Measurements from ENCODE around the gene USP6NL. TPM values are rescaled to one million over a fixed set of nuclear protein-coding genes. Genes with fewer than 3 reads are reported as not detected.

USP6NL gene
- total and polyA plus RNA-seq, 2 of the 8 experiments (the other 6 are each of a cell fraction or from before 2014, with no cell fraction given): 10.9 to 28.8 TPM

DNA sequence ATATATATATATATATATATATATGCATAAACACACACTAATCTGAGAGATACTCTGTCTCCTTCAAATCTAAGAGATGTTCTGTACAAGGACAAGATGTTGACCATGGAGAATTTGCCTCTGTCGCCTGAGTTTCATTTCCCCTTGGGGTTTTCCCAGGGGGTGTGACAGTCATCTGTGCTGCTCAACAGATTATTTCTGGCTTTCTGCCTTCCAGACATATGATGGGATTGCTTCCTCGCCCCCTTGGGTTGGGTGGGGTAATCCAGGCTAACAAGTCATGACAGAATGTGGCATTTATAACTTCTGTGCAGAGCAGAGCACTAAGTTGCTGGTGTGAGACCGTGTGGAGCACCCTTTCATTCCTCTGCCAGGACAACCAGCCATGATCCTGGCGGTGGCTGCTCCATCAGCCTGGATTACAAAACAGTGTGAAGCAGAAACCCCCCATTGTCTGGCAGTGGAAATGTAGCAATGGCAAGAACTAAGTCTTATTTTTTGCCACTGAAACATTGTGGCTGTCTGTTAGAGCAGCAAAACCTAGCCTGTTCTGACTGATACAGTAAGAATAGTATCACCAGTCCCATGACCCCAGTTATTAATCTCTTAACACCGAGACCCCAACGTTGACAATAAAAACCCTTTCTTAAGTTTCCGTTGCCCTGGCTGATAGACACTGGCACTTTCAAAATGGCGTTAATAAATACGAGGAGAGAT, 13.7 kb upstream of the USP6NL start (continued):
- TF ChIP-seq, protein P1, sequence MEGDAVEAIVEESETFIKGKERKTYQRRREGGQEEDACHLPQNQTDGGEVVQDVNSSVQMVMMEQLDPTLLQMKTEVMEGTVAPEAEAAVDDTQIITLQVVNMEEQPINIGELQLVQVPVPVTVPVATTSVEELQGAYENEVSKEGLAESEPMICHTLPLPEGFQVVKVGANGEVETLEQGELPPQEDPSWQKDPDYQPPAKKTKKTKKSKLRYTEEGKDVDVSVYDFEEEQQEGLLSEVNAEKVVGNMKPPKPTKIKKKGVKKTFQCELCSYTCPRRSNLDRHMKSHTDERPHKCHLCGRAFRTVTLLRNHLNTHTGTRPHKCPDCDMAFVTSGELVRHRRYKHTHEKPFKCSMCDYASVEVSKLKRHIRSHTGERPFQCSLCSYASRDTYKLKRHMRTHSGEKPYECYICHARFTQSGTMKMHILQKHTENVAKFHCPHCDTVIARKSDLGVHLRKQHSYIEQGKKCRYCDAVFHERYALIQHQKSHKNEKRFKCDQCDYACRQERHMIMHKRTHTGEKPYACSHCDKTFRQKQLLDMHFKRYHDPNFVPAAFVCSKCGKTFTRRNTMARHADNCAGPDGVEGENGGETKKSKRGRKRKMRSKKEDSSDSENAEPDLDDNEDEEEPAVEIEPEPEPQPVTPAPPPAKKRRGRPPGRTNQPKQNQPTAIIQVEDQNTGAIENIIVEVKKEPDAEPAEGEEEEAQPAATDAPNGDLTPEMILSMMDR (IDR thresholded peaks at IDR 0.05; ENCODE audit: control extremely low read depth in 1 of 3, insufficient read depth in 1 of 3, low read depth in 1 of 3, low read length in 3 of 3): no peak
- no peak for TF ChIP-seq FOSL1 (IDR thresholded peaks at IDR 0.05; ENCODE audit: insufficient read depth, low read depth, low read length)
- TF ChIP-seq HDAC2 (IDR thresholded peaks at IDR 0.05; ENCODE audit: borderline replicate concordance in 1 of 2, low read depth in 2 of 2, low read length in 2 of 2): no peak
- TF ChIP-seq GABPA (IDR thresholded peaks at IDR 0.05; ENCODE audit: borderline replicate concordance, insufficient read depth, low read length): no peak
- TF ChIP-seq SP1 (IDR thresholded peaks at IDR 0.05; ENCODE audit: low read depth, low read length): no peak
- no peak for TF ChIP-seq RAD21 (IDR thresholded peaks at IDR 0.05 in 1 of 2, conservative IDR thresholded peaks at IDR 0.05 in 1 of 2; ENCODE audit: low read depth in 2 of 2, low read length in 2 of 2)
- TF ChIP-seq POLR2AphosphoS5 (IDR thresholded peaks at IDR 0.05; ENCODE audit: low read depth, low read length): no peak
